Spinal cord (tissue), 10 donors: ENCODE results near the gene SRD5A1. TPM values are rescaled to one million over a fixed set of nuclear protein-coding genes. Genes with fewer than 3 reads are reported as not detected.

ENCODE experiments used
- DNase-seq, 6 donors: peaks; one replicate each; pipeline versions ENCODE4 v3.0.0 to v3.0.0-alpha.2; 2013 to 2015; ENCODE audit warnings: low spot score in 6 of 6, low read depth in 4 of 6
- H3K27ac ChIP-seq: one replicate; pipeline ENCODE4 v1.5.1; 2013; ENCODE audit warnings: low read depth, low read length, control low read depth
- H3K27me3 ChIP-seq: one replicate; pipeline ENCODE4 v1.6.1; 2013; ENCODE audit warnings: low read length; ENCODE audit not compliant: control insufficient read depth, insufficient read depth
- H3K36me3 ChIP-seq: one replicate; pipeline ENCODE4 v1.6.1; 2013; ENCODE audit warnings: low read length; ENCODE audit not compliant: control insufficient read depth, insufficient read depth
- H3K4me1 ChIP-seq: one replicate; pipeline ENCODE4 v1.6.1; 2013; ENCODE audit warnings: low read length; ENCODE audit not compliant: control insufficient read depth, insufficient read depth
- H3K4me3 ChIP-seq: one replicate; pipeline ENCODE4 v1.5.1; 2013; ENCODE audit warnings: low read depth, low read length, control low read depth
- H3K9me3 ChIP-seq: one replicate; pipeline ENCODE4 v1.6.1; 2013; ENCODE audit warnings: low read length; ENCODE audit not compliant: control insufficient read depth, insufficient read depth
- whole genome bisulfite sequencing: methylation state at CpG from one replicate; pipeline ENCODE4 v1.1.5; 2013; ENCODE audit warnings: missing lambda C conversion rate; ENCODE audit not compliant: insufficient coverage; 5-methylcytosine and 5-hydroxymethylcytosine counted together
- long read RNA-seq, 4 donors: transcript quantifications; one replicate each; lab custom pipeline, GENCODE V29; 2026
- polyA plus RNA-seq, 2 donors: library from polyadenylated mRNA; unstranded; fragments of 120-200 nt; gene quantifications; one replicate each; pipeline ENCODE4 v1.2.1, GENCODE V29; 2013; ENCODE audit not compliant: insufficient read length in 2 of 2
- total RNA-seq, 2 donors: library from RNA; depleted of rRNA in 1 of 2; stranded (reverse); fragments of 120-200 nt in 1 of 2; fragments of >200 nt in 1 of 2; gene quantifications; one replicate each; pipeline versions ENCODE4 v1.2.3 to v1.2.4, GENCODE V29; 2013 to 2014
- donor health status: healthy.

The SRD5A1 gene, protein sequence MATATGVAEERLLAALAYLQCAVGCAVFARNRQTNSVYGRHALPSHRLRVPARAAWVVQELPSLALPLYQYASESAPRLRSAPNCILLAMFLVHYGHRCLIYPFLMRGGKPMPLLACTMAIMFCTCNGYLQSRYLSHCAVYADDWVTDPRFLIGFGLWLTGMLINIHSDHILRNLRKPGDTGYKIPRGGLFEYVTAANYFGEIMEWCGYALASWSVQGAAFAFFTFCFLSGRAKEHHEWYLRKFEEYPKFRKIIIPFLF
- total RNA-seq (10 to 100 TPM; 14.3 to 43.8 TPM), polyA plus RNA-seq (10 to 100 TPM; 56.9 to 58.2 TPM)
- long read RNA-seq, donor 1, full-length matches to known transcripts: 27 of 34 reads
- long read RNA-seq, donor 1, partial matches to known transcripts: 7 of 34 reads
- long read RNA-seq, donor 1, other reads (novel, unspliced or antisense): 0 of 34 reads
- long read RNA-seq, donor 2, full-length matches to known transcripts: 8 of 8 reads
- long read RNA-seq, donor 2, partial matches to known transcripts: 0 of 8 reads
- long read RNA-seq, donor 2, other reads (novel, unspliced or antisense): 0 of 8 reads
- long read RNA-seq, donor 3, full-length matches to known transcripts: 14 of 49 reads
- long read RNA-seq, donor 3, partial matches to known transcripts: 35 of 49 reads
- long read RNA-seq, donor 3, other reads (novel, unspliced or antisense): 0 of 49 reads
- long read RNA-seq, donor 4, full-length matches to known transcripts: 4 of 4 reads
- long read RNA-seq, donor 4, partial matches to known transcripts: 0 of 4 reads
- long read RNA-seq, donor 4, other reads (novel, unspliced or antisense): 0 of 4 reads

DNA sequence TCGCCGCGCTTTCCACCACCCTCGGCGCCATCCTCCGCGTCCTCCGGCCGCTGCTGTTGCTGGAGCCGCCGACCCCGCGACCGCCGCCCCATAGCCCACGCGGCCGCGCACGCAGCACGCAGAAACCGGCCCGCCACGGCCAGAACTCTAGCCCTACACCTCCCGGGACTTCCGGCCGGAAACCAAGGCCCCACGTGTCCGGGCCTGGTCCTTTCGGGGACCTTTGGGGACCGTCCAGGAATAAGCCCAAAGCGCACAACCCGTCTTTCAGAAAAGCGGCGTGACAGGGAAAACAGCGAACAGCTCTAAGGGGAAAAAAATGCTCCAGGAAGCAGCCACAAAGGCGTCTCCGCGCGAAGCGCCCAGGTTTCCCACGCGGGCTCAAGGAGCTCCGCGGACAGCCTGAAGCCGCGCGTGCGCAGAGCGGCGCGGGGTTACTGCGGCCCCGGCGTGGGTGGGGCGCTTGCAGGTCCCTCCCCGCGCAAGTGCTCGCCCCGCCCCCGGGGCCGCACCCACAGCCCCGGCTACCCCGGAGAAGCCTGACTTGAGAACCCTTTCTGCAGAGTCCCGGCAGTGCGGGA lies at the start of gene SRD5A1, which contains the start of gene NSUN2:
Gene SRD5A1, plus strand, starts transcription at position 553 of the 581 bp plus-strand sequence. CDS start 137 bp downstream, outside the sequence.
Gene NSUN2, minus strand, starts transcription at position 157 of the 581 bp plus-strand sequence. Its CDS starts 65 bp downstream, at position 92.
- no peaks in the 10 kb centered on the region for H3K9me3 ChIP-seq
- H3K4me3 ChIP-seq: peak within 1 kb of the TSS; percentile 83
- peaks cover 21% of the 10 kb centered on the region for H3K36me3 ChIP-seq
- no peaks in the 10 kb centered on the region for H3K27me3 ChIP-seq
- under 1% methylated on average over 66 of the region's 66 CpGs for WGBS
- peaks cover 11% of the 10 kb centered on the region for H3K4me1 ChIP-seq
- peak; percentile 82 to 97 (median 92) for DNase-seq
- H3K27ac ChIP-seq: peak within 1 kb of the TSS; percentile 97

DNA sequence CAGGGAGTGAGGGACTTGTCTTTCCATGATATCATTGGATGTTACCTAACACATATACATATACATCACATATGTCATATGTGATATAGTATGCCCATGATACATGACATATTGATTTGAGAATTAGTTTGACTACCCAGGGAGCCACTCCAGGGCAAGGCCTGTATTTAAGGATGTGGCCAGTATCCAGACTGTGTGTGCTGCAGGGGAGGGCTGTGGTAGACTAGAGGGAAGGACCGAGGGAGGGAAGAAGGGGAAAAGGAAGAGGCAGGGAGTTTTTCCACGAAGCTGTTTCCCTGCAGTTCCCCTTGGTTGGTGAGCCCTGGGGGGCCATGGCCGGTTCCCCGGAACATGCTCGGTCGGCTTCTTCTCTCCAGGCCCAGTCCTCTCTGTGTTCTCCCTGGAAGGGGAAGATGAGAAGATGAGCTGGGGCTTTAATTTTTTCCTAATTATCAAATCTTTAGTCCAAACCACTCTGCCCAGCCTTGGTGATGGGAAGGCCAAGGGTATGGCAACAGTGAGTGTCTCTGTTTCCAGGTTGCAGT lies 49.1 kb upstream of the SRD5A1 start:
- Histone ChIP-seq H3K4me3 (no peak overlapping the region), H3K4me1 (peaks cover 21% of the 10 kb centered on the region), H3K9me3 (no peaks in the 10 kb centered on the region), H3K36me3 (peaks cover 6% of the 10 kb centered on the region), H3K27me3 (no peaks in the 10 kb centered on the region), H3K27ac (no peak overlapping the region)
- WGBS: 71% methylated on average over 1 of the region's 6 CpGs
- peak in 1 of 6 donors; percentile 5 for DNase-seq

DNA sequence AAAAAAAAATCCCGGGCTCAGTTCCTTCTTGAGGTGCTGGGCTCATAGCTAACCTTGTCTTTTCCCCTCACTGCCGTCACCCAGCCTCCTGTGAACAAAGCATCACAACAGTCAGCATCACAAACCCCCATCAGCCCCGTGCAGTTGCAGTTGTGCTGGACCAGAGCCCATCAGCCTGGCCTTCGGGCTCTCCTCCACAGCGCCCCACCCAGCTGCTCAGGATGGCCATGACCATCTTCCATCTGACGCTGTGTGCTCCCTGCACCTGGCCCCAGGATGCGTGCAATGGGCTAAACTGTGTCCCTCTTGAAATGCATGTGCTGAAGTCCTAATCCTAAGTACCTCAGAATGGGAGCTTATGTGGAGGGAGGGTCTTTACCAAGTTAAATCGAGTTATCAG lies 48.5 kb upstream of the SRD5A1 start:
- Histone ChIP-seq H3K36me3 (peaks cover 6% of the 10 kb centered on the region), H3K4me1 (peaks cover 21% of the 10 kb centered on the region), H3K9me3 (no peaks in the 10 kb centered on the region), H3K27me3 (no peaks in the 10 kb centered on the region), H3K4me3 (no peak overlapping the region), H3K27ac (no peak overlapping the region)
- WGBS: 81% methylated on average over 7 of the region's 8 CpGs
- DNase-seq: no peak

DNA sequence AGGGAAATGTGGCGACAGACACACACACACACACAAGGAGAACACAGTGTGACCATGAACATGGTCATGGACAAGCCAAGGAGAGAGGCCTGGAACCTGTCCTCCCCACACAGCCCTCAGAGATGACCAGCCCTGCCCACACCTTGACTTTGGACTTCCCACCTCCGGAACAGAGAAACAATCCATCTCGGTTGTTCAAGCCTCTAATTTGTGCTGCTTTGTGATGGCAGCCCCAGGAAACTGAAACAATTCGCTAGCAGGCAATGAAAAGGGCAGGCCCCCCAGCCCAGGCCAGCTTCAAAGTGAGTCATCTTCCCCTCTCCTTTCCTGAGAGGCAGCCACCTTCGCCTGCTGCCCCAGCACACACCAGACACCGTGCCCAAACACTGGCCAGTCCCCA lies 48.1 kb upstream of the SRD5A1 start:
- 73% methylated on average over 4 of the region's 6 CpGs for WGBS
- no peak for DNase-seq
- H3K9me3 ChIP-seq: no peaks in the 10 kb centered on the region
- no peaks in the 10 kb centered on the region for H3K27me3 ChIP-seq
- H3K27ac ChIP-seq: no peak overlapping the region
- no peak overlapping the region for H3K4me3 ChIP-seq
- H3K36me3 ChIP-seq: peaks cover 6% of the 10 kb centered on the region
- H3K4me1 ChIP-seq: peaks cover 21% of the 10 kb centered on the region

DNA sequence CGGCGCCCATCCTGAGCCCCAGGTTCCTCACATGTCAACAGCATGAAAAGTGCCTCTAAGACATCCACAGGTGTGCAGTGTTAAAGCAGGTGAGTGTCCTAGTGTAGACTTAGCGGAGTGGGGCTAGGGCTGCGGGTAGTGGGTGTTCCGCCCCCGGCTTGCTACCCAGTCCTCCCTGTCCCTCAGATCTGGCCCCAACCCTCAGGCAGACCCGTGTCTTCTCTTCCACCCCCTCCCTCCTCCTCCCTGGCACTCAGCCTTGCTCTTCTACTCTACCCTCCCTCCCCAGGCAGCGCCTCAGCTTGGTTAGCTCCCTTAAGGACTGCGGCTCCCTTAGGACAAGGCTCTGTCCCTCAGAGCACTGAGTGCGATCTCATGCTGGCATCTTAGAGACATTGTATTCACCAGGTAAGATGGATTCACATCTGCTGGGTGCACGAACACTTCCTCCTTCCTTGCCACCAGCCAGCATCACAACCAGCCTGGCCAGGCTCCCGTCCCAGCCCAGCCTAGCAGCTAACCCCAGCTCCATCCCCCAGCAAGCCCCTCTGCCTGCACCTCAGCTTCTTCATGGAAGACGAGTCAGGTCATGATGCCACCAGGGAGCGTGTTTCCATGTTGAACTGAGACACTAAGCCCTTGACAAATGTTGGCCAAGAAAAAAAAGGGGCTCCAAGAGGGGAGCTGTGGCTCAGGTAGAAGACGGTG lies 47.1 kb upstream of the SRD5A1 start:
- Histone ChIP-seq H3K4me3 (no peak overlapping the region), H3K27ac (no peak overlapping the region), H3K36me3 (peaks cover 6% of the 10 kb centered on the region), H3K9me3 (no peaks in the 10 kb centered on the region), H3K27me3 (no peaks in the 10 kb centered on the region), H3K4me1 (peaks cover 21% of the 10 kb centered on the region)
- 86% methylated on average over 13 of the region's 15 CpGs for WGBS
- DNase-seq: no peak

DNA sequence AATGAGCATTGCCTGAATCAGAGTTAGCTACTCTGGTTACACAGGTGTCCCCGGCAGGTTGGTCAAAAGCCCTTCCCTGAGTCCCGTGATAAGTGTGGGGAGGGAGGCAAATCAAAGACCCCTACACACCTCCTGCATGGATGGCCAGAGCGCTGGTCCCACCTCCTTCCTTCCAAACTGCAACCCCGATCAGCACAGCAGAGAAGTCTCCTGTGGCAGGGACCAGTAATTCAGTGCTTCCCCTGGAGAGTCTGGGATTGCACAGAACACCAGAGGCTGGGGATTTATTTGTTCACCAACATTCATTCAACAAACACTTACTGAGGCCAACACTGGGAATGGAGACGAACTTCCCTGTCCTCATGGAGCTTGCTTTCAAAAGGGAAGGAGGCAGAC lies 46.6 kb upstream of the SRD5A1 start:
- Histone ChIP-seq H3K36me3 (peaks cover 6% of the 10 kb centered on the region), H3K4me1 (peaks cover 21% of the 10 kb centered on the region), H3K9me3 (no peaks in the 10 kb centered on the region), H3K27me3 (no peaks in the 10 kb centered on the region), H3K27ac (no peak overlapping the region), H3K4me3 (no peak overlapping the region)
- DNase-seq: no peak
- WGBS: 100% methylated on average over 2 of the region's 5 CpGs

DNA sequence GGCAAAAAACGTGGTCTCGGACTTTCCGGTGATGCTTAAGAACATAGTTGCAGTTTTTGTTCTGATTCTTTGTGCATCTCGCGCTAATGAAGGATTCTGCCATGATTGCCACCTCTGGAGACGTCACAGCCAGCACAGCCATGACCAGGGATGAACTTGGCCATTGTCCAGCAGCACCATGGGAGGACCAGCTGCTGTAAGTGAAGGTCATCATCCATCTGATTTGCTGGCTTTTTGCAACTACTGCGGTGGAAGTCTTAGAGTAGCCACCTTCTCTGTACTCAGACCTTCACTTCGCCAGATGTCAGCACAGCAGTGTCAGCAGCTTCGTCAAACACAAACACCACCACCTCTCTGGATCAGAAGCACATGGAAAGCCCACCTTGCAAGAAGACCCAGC lies 46.1 kb upstream of the SRD5A1 start:
- Histone ChIP-seq H3K36me3 (peaks cover 9% of the 10 kb centered on the region), H3K27me3 (no peaks in the 10 kb centered on the region), H3K9me3 (no peaks in the 10 kb centered on the region), H3K27ac (no peak overlapping the region), H3K4me3 (no peak overlapping the region), H3K4me1 (peaks cover 18% of the 10 kb centered on the region)
- whole genome bisulfite sequencing: 85% methylated on average over 9 of the region's 9 CpGs
- no peak for DNase-seq

DNA sequence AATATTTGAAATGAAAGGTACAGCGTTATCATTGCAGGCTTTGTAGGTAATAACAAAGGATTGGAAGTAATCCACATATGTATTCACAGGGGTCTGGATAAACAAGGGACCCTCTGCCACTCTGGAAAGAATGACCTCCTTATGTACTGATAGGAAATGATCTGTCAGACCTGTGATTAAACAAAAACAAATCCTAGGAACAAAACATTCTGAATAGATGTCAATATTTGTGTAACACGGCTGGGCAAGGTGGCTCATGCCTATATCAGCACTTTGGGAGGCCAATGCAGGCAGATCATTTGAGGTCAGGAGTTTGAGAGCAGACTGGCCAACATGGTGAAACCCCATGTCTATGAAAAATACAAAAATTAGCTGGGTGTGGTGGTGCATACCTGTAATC lies 42.7 kb upstream of the SRD5A1 start:
- Histone ChIP-seq H3K9me3 (no peaks in the 10 kb centered on the region), H3K4me3 (no peak overlapping the region), H3K27ac (no peak overlapping the region), H3K36me3 (peaks cover 9% of the 10 kb centered on the region), H3K4me1 (no peaks in the 10 kb centered on the region), H3K27me3 (no peaks in the 10 kb centered on the region)
- no peak for DNase-seq
- WGBS: 90% methylated on average over 2 of the region's 2 CpGs
